ENCODE data around the gene CUEDC2. TPM values are rescaled to one million over a fixed set of nuclear protein-coding genes. Genes with fewer than 3 reads are reported as not detected.

The CUEDC2 gene
- total RNA-seq, 1 donor from 2014 or later = 57.7 TPM

- peak within 1 kb of the TSS; percentile 98 for H3K4me3 Mint-ChIP-seq (ENCODE audit: unreplicated experiment)
- no peak for DNase-seq (ENCODE audit: low spot score)
- H3K27me3 Mint-ChIP-seq (ENCODE audit: low read depth) = peaks cover 18% of the 10 kb centered on the region
- peaks cover 1% of the 10 kb centered on the region for H3K36me3 Mint-ChIP-seq (ENCODE audit: low read depth)
- peak within 1 kb of the TSS; percentile 96 for H3K27ac Mint-ChIP-seq (ENCODE audit: unreplicated experiment)
- H3K4me1 Mint-ChIP-seq (ENCODE audit: low read depth) = peaks cover 33% of the 10 kb centered on the region
- no peak for TF ChIP-seq CTCF (IDR thresholded peaks at IDR 0.05)
- H3K9me3 Mint-ChIP-seq (ENCODE audit: low read depth) = no peaks in the 10 kb centered on the region
Measured at GRCh38 chr10:102420714-102421506, 11.5 kb downstream of the CUEDC2 start, which contains the start of gene FBXL15. TSS of gene FBXL15 (plus strand) at chr10:102420836. CDS start at chr10:102421130, 294 bp downstream.

DNA sequence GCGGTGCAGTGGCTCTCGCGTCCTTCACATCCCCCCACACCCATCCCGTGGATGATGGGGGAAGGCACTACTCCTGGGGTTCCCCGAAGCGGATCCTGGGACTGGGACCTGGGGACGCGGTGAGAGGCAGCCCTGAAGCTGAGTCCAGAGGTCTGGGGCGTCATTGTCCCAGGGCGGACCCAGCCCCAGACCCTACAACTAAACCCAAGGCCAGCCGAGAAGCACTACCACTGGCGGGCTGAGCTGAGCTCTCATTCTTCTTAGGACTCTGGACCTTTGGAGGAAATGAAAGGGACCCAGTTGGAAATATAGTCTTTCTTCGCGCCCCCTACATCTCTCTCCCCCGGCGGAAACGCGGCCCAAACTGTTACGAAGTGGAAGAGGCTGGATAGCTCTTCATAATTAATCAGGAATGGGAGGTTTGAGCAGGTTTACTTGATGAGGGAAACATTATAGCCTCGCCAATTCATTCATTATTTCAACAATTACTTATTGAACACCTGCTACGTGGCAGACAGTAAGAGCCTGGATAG is 12.1 kb downstream of the CUEDC2 start:
- no peak for TF ChIP-seq CTCF (IDR thresholded peaks at IDR 0.05)
- peaks cover 1% of the 10 kb centered on the region for H3K36me3 Mint-ChIP-seq (ENCODE audit: low read depth)
- H3K27ac Mint-ChIP-seq (ENCODE audit: unreplicated experiment) = peak overlapping the region; percentile 96
- no peaks in the 10 kb centered on the region for H3K9me3 Mint-ChIP-seq (ENCODE audit: low read depth)
- H3K4me3 Mint-ChIP-seq (ENCODE audit: unreplicated experiment) = peak overlapping the region; percentile 98
- H3K4me1 Mint-ChIP-seq (ENCODE audit: low read depth) = peaks cover 33% of the 10 kb centered on the region
- peaks cover 18% of the 10 kb centered on the region for H3K27me3 Mint-ChIP-seq (ENCODE audit: low read depth)
- DNase-seq (ENCODE audit: low spot score) = no peak

- no peak for DNase-seq (ENCODE audit: low spot score)
Measured at GRCh38 chr10:102419269-102420180, 12.8 kb downstream of the CUEDC2 start.

DNA sequence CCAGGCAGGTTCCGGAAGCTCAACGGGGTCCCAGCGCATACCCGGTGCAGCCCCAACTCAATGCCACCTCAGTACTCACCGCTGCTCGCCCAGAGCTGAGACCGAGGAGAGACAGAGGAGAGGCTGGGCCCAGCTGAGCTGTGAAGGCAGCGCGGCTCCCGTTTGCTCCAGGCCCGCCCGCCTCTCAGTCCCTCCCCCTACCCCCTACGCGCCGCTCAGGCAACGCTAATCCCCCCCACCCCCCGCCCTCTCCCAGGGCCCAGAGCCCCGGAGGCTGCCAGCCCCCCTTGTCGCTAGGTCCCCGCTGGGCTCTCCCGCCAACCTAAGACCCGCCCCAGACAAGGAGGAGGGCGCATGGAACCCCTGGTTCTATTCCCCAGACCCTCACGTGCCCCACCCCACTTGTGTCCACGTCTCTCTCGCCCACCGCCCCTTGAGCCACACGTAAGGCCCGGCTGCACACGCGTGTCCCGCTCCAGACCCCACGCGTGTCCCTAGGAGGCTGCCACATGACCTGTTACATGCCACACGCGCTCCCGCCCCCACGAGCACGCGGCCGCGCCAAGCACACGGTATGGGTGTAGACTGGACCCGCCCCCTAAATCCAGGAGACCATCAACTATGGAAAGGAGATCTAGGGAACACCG is 13.6 kb downstream of the CUEDC2 start, which contains the start of gene PSD:
TSS of gene PSD (minus strand) at position 164 of the 647 bp plus-strand sequence. CDS start 1,747 bp downstream, outside the sequence.
- Mint-ChIP-seq H3K4me1 (ENCODE audit: low read depth) (peaks cover 33% of the 10 kb centered on the region), H3K27me3 (ENCODE audit: low read depth) (peaks cover 18% of the 10 kb centered on the region), H3K4me3 (ENCODE audit: unreplicated experiment) (peak within 1 kb of the TSS; percentile 98), H3K36me3 (ENCODE audit: low read depth) (no peaks in the 10 kb centered on the region), H3K27ac (ENCODE audit: unreplicated experiment) (no peak within 1 kb of the TSS), H3K9me3 (ENCODE audit: low read depth) (no peaks in the 10 kb centered on the region)
- DNase-seq (ENCODE audit: low spot score) = no peak
- TF ChIP-seq CTCF (IDR thresholded peaks at IDR 0.05) = no peak

More at GRCh38 chr10:102419269-102420180, 12.8 kb downstream of the CUEDC2 start:
- TF ChIP-seq CTCF (IDR thresholded peaks at IDR 0.05) = no peak
- Mint-ChIP-seq H3K9me3 (ENCODE audit: low read depth) (no peaks in the 10 kb centered on the region), H3K27ac (ENCODE audit: unreplicated experiment) (peak overlapping the region; percentile 17), H3K4me3 (ENCODE audit: unreplicated experiment) (peak overlapping the region; percentile 98), H3K36me3 (ENCODE audit: low read depth) (peaks cover 1% of the 10 kb centered on the region), H3K27me3 (ENCODE audit: low read depth) (peaks cover 18% of the 10 kb centered on the region), H3K4me1 (ENCODE audit: low read depth) (peaks cover 33% of the 10 kb centered on the region)

Measured in chondrocyte (in vitro differentiated cells).